Transverse colon (tissue), 4 donors: ENCODE measurements around the gene GNA12. TPM values are rescaled to one million over a fixed set of nuclear protein-coding genes. Genes with fewer than 3 reads are reported as not detected.
"Not testable (repeated sequence)": the region's sequence is repeated elsewhere in the genome, so short reads cannot be mapped to it uniquely, and the experiment has no call there.

Source experiments
- DNase-seq: peaks from one replicate; pipeline ENCODE4 v3.0.0-alpha.2; 2019
- H3K27ac ChIP-seq, 4 donors: fragments of 200-600 bp; sonication (generic); 2 replicates each; pipeline ENCODE4 v1.5.1; 2016 to 2018; ENCODE audit warnings: inconsistent platforms in 4 of 4
- H3K27me3 ChIP-seq: fragments of 200-600 bp; sonication (generic); 2 replicates; pipeline ENCODE4 v1.5.1; 2017; ENCODE audit warnings: inconsistent platforms
- H3K36me3 ChIP-seq, 4 donors: fragments of 200-600 bp; sonication (generic); 2 replicates each; pipeline ENCODE4 v1.5.1; 2017 to 2019; ENCODE audit warnings: inconsistent platforms in 4 of 4
- H3K4me1 ChIP-seq, 4 donors: fragments of 200-600 bp; sonication (generic); 2 replicates each; pipeline ENCODE4 v1.5.1; 2017 to 2020; ENCODE audit warnings: inconsistent platforms in 4 of 4
- H3K4me3 ChIP-seq, 4 donors: fragments of 200-600 bp; sonication (generic); 1 replicate in 1 of 4; 2 replicates in 3 of 4; pipeline versions ENCODE4 v1.5.1 to v1.6.1; 2017 to 2019; ENCODE audit warnings: inconsistent platforms in 4 of 4
- H3K9me3 ChIP-seq, 2 donors: fragments of 200-600 bp; sonication (generic); 2 replicates each; pipeline ENCODE4 v1.5.1; 2017 to 2019; ENCODE audit warnings: inconsistent platforms in 2 of 2
- CTCF ChIP-seq, 5 experiments: fragments of 200-600 bp in 3 of 5; fragments of 450-650 bp in 2 of 5; sonication (generic) in 3 of 5; IDR thresholded peaks; 1 replicate in 2 of 5; 2 replicates in 3 of 5; pipeline ENCODE4 v1.5.1; 2016 to 2017; ENCODE audit warnings: antibody characterized with exemption in 5 of 5, inconsistent platforms in 3 of 5, mild to moderate bottlenecking in 2 of 5, moderate library complexity in 1 of 5
- EP300 ChIP-seq: sonication (generic); formaldehyde crosslinking; IDR thresholded peaks from one replicate; pipeline ENCODE4 v1.6.1; 2017; ENCODE audit warnings: antibody characterized with exemption, low read depth
- POLR2A ChIP-seq: fragments of 450-650 bp; IDR thresholded peaks from one replicate; pipeline ENCODE4 v1.6.1; 2016; ENCODE audit warnings: antibody characterized with exemption, mild to moderate bottlenecking, moderate library complexity
- POLR2AphosphoS5 ChIP-seq, 3 donors: sonication (generic); formaldehyde crosslinking; IDR thresholded peaks; one replicate each; pipeline ENCODE4 v1.6.1; 2016; ENCODE audit warnings: antibody characterized with exemption in 3 of 3
- WGBS, 2 donors: methylation state at CpG; one replicate each; pipeline ENCODE4 v1.1.5; 2018; ENCODE audit warnings: low coverage in 1 of 2; 5-methylcytosine and 5-hydroxymethylcytosine counted together
- in situ Hi-C, 4 donors: fragments of 200-750 bp; cut with MboI; loops; one replicate each; pipeline versions ENCODE4 v1.15.0 to v1.15.1; 2017; ENCODE audit warnings: low sequenced_read_pairs in 3 of 4, low pct_ligation_motif_present in 1 of 4, low pct_unique_long_range_greater_than_20kb in 1 of 4
- intact Hi-C: fragments of 100-400 bp; cut with DNase I; formaldehyde crosslinking; loops from one replicate; pipeline ENCODE4 v1.15.1; 2023; ENCODE audit warnings: low total_unique reads
- total RNA-seq, 4 donors: library from RNA; depleted of rRNA; stranded (reverse); fragments of >200 nt; gene quantifications; one replicate each; pipeline ENCODE4 v1.1.0, GENCODE V29; 2016

GNA12 gene
- total RNA-seq, 4 donors from 2014 or later = 18.9 to 39.6 (median 22.2) TPM

- TF ChIP-seq POLR2AphosphoS5 (IDR thresholded peaks at IDR 0.05) = no peak
- TF ChIP-seq EP300 = no peak
- no peak for TF ChIP-seq POLR2A
- no peak for TF ChIP-seq CTCF (IDR thresholded peaks at IDR 0.05)
- Histone ChIP-seq H3K4me3 (no peak overlapping the region), H3K4me1 (peaks cover 0 to 13% (median 8%) of the 10 kb centered on the region in 4 donors), H3K9me3 (no peaks in the 10 kb centered on the region), H3K27me3 (no peaks in the 10 kb centered on the region), H3K27ac (no peak overlapping the region), H3K36me3 (no peaks in the 10 kb centered on the region)
- WGBS, 2 donors = 95 to 100% methylated on average over 4 to 31 of the region's 31 CpGs
- intact Hi-C loops (no loop called here), in situ Hi-C loops (no loop called here)
- DNase-seq = no peak
Measured at GRCh38 chr7:2724453-2725177, 119.5 kb downstream of the GNA12 start.

GRCh38 chr7:2724036-2724435 lies 120.1 kb downstream of the GNA12 start:
- H3K36me3 ChIP-seq, H3K4me1 ChIP-seq, H3K9me3 ChIP-seq, intact Hi-C loops, in situ Hi-C loops, DNase-seq, H3K27me3 ChIP-seq, H3K4me3 ChIP-seq, H3K27ac ChIP-seq: not testable (repeated sequence)
- WGBS, 2 donors = 95 to 100% methylated on average over 2 to 15 of the region's 15 CpGs

- no peak overlapping the region for H3K27ac ChIP-seq
- no peak for DNase-seq
- in situ Hi-C loops = no loop called here
Measured at GRCh38 chr7:2723138-2723850, 120.8 kb downstream of the GNA12 start.

GRCh38 chr7:2722591-2722990 lies 121.5 kb downstream of the GNA12 start:
- peaks cover 0 to 10% (median 6%) of the 10 kb centered on the region in 4 donors for H3K4me1 ChIP-seq
- WGBS, 2 donors = 88 to 95% methylated on average over 4 of the region's 4 CpGs
- no peaks in the 10 kb centered on the region for H3K36me3 ChIP-seq
- no peaks in the 10 kb centered on the region for H3K9me3 ChIP-seq
- no peak overlapping the region for H3K27ac ChIP-seq
- TF ChIP-seq POLR2AphosphoS5 (IDR thresholded peaks at IDR 0.05) (no peak), CTCF (IDR thresholded peaks at IDR 0.05) (no peak), POLR2A (no peak), EP300 (no peak)
- H3K27me3 ChIP-seq = no peaks in the 10 kb centered on the region
- no peak overlapping the region for H3K4me3 ChIP-seq
- intact Hi-C loops = no loop called here
- no peak for DNase-seq
- in situ Hi-C loops = no loop called here

More at GRCh38 chr7:2723138-2723850, 120.8 kb downstream of the GNA12 start:
- WGBS, 2 donors = 88 to 100% methylated on average over 1 to 23 of the region's 23 CpGs
- intact Hi-C loops = no loop called here
- TF ChIP-seq POLR2AphosphoS5 (IDR thresholded peaks at IDR 0.05) = no peak
- no peak for TF ChIP-seq POLR2A
- TF ChIP-seq EP300 = no peak
- Histone ChIP-seq H3K9me3 (no peaks in the 10 kb centered on the region), H3K4me3 (no peak overlapping the region), H3K4me1 (peaks cover 0 to 3% (median 0%) of the 10 kb centered on the region in 4 donors), H3K36me3 (no peaks in the 10 kb centered on the region), H3K27me3 (no peaks in the 10 kb centered on the region)

- in situ Hi-C loops (no loop called here), intact Hi-C loops (no loop called here)
- Histone ChIP-seq H3K27me3 (no peaks in the 10 kb centered on the region), H3K4me3 (no peak overlapping the region), H3K36me3 (no peaks in the 10 kb centered on the region), H3K4me1 (peaks cover 3 to 18% (median 12%) of the 10 kb centered on the region in 4 donors), H3K9me3 (no peaks in the 10 kb centered on the region), H3K27ac (no peak overlapping the region)
- DNase-seq = no peak
- TF ChIP-seq POLR2AphosphoS5 (IDR thresholded peaks at IDR 0.05) (no peak), POLR2A (no peak), EP300 (no peak), CTCF (IDR thresholded peaks at IDR 0.05) (no peak)
- 97 to 98% methylated on average over 8 to 19 of the region's 19 CpGs for WGBS, 2 donors
Measured at GRCh38 chr7:2721842-2722241, 122.3 kb downstream of the GNA12 start.
